ENCODE measurements around the gene SPECC1.

DNA sequence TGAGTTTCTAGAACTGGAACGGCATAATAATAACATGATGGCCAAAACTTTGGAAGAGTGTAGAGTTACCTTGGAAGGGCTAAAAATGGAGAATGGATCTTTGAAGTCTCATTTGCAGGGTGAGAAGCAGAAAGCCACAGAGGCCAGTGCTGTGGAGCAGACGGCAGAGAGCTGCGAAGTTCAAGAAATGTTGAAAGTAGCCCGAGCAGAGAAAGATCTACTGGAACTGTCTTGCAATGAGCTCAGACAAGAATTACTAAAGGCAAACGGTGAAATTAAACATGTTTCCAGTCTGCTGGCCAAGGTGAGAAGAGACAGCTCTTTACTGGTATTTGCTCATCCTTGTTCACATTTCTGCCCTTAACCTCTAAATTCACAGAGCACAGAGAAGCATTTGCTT is 196.4 kb downstream of the SPECC1 start:
- TF ChIP-seq, protein P1, sequence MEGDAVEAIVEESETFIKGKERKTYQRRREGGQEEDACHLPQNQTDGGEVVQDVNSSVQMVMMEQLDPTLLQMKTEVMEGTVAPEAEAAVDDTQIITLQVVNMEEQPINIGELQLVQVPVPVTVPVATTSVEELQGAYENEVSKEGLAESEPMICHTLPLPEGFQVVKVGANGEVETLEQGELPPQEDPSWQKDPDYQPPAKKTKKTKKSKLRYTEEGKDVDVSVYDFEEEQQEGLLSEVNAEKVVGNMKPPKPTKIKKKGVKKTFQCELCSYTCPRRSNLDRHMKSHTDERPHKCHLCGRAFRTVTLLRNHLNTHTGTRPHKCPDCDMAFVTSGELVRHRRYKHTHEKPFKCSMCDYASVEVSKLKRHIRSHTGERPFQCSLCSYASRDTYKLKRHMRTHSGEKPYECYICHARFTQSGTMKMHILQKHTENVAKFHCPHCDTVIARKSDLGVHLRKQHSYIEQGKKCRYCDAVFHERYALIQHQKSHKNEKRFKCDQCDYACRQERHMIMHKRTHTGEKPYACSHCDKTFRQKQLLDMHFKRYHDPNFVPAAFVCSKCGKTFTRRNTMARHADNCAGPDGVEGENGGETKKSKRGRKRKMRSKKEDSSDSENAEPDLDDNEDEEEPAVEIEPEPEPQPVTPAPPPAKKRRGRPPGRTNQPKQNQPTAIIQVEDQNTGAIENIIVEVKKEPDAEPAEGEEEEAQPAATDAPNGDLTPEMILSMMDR (IDR thresholded peaks at IDR 0.05) = no peak
- no peak for TF ChIP-seq EZH2 (IDR thresholded peaks at IDR 0.05)
- TF ChIP-seq EZH2phosphoT487 (IDR thresholded peaks at IDR 0.05) = no peak
